ENCODE measurements around the gene GPBAR1.
A peak's percentile ranks its signal among the peaks of the same experiment; 100 is the strongest.
"Not testable (repeated sequence)": the region's sequence is repeated elsewhere in the genome, so short reads cannot be mapped to it uniquely, and the experiment has no call there.

The GPBAR1 gene

DNA sequence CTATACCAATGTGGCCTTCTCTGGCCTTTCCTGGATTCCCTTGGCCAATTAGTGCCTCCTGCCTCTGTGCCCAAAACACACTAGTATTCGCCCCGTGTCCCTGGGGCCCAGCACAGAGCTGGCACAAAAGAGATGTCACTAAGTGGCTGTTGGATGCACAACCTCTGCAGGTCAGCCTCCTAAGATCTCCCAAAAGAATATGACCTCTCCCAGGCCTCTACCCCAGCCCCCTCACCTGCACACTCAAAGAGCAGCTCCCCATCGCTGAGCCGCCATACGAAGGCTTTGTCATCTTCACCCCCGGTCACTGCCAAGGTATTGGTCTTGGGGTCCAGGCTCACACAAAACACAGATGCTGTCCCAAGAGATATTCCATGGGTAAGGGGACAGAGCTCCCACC lies 6.4 kb downstream of the GPBAR1 start:
- no peak for DNase-seq (ENCODE audit: low read depth)

DNA sequence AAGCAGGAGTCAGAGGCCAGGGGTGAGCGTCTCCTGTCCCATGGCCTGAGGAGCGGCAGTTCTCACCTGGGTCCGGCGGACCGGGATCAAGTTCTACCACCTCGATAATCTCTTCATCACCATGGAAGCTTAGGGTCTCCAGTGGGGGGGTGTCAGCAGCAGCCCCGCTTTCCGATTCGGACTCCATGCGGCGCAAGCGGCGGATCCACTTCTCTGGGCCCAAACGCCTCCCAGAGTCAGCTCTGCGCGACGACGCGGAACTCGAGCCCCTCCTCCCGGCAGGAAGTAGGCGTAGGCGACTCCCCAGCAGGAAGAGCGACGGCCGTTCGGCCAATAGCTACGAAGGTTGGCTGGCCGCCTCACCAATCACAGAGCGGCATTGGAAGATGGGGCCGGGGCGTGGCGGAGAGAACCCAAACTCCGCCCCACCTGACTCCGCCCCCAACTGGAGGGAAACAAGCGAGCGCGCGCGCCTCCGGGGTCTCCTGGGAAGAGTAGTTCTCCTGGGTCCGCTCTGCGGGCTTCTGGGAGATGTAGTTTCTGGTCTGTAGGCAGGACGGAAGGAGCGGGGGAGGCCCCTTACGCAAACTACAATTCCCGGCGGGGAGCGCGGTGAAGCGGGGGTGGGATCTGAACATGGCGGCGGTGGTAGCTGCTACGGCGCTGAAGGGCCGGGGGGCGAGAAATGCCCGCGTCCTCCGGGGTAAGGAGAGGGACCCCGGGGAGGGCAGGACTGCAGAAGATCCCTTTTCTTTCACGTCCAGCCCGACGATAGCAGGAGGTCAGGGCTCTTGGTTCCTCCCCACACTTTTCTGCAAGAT lies 9.3 kb downstream of the GPBAR1 start, which contains the start of the genes AAMP and PNKD:
AAMP (minus strand) TSS at position 238 of the 821 bp plus-strand sequence; CDS start at position 187, 51 bp downstream.
PNKD (plus strand) TSS at position 620 of the 821 bp plus-strand sequence; CDS start at position 637, 17 bp downstream.
- DNase-seq (ENCODE audit: low read depth) = peak; percentile 95

DNA sequence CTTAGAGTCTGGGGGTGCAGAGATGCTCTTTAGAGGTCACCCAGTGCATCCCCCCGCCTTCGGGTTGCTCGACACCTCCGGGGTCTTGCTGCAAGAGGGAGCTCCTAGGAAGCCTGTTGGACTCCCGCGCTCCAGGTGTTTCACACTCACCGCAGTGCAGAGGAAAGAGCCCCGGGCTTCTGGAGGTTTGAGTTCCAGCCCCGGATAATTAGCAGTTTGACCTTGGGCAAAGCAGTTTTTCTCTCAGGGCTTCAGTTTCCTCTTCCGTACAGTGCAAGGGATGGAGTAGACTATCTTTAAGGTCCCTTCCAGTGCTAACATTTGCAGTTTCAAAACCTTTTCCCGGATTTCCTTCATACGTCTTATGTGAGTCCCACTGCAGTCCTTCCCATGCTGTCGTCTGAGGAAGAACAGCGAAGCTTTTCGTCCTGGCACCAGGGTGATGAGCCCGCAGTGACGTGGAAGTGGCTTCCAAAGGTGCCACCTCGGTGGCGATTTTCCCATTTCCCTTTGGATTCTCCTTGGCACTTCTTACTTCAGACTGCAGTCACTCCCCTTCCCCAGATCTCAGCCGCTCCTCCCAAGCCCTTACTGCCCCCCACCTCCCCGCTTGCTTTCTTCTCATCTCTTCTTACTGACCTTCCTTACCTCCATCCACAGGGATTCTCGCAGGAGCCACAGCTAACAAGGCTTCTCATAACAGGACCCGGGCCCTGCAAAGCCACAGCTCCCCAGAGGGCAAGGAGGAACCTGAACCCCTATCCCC lies 10.1 kb downstream of the GPBAR1 start:
- no peak for DNase-seq (ENCODE audit: low read depth)

DNA sequence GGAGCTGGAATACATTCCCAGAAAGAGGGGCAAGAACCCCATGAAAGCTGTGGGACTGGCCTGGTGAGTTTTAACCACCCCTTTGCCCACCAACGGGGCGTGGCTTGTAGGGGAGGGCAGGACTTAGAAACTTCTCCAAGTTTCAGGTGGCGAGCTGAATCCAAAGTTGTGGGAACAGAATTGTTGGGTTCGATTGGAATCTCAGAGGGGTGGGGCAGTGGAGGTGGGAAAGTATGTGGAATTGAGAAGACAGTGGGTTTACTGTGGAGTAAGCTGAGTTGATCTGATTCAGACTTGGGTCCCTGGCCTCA lies 10.6 kb downstream of the GPBAR1 start:
- no peak for DNase-seq (ENCODE audit: low read depth)

DNA sequence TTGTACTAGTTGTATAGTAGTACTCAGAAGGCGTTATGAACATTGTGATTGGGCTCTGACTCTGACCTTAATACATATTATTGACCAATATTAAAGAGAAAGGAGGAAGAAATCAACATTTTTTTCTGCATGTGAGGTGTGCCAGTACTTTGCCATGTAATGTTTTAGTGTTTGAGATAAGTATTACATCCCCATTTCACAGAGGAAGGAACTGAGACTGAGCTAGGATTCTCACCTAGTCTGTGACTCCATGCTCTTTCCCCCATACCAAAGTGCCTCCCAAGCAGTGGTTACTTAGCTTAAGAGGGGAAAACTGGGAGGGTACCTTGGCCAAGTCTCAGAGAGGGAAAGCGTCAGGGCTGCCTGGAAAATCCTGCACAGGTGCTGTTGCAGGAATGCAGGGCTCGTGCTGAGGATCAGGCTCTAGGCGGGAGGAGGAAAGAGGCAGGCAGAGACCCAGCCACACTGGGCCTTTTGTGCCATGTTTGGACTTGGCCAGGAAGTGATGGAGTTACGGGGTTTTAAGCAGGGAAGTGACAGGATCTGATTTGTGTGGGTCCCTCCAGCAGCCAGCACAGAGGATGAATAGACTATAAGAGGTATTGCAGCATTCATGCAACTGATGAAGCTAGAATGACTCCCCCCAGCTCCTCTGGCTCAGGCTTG lies 11.2 kb downstream of the GPBAR1 start:
- DNase-seq (ENCODE audit: low read depth) = no peak

DNA sequence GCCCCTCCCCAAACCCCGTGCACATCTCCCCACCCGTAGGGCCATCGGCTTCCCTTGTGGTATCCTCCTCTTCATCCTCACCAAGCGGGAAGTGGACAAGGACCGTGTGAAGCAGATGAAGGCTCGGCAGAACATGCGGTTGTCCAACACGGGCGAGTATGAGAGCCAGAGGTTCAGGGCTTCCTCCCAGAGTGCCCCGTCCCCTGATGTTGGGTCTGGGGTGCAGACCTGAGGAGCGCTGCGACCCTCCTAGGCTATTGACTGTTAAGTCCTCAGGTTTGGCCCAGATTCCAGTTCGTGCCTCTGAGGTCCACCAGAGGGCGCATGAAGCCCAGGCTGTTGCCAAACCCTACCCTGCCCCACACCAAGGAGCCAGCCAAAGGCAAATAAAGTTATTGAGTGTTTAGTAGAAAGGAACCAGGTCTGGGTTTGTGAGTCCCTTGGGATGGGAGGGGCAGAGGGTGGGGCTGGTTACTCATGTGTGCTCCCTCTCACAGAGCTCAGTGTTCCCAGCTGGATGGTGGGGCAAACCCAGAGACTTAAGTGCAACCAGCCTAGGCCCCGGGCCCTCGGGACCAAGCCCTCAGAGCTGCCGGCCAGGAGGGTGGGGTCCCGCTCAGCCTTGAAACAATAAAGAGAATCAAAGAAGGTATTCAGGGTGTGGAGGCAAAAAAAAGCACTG lies 11.9 kb downstream of the GPBAR1 start:
- peak; percentile 55 for DNase-seq (ENCODE audit: low read depth)

DNA sequence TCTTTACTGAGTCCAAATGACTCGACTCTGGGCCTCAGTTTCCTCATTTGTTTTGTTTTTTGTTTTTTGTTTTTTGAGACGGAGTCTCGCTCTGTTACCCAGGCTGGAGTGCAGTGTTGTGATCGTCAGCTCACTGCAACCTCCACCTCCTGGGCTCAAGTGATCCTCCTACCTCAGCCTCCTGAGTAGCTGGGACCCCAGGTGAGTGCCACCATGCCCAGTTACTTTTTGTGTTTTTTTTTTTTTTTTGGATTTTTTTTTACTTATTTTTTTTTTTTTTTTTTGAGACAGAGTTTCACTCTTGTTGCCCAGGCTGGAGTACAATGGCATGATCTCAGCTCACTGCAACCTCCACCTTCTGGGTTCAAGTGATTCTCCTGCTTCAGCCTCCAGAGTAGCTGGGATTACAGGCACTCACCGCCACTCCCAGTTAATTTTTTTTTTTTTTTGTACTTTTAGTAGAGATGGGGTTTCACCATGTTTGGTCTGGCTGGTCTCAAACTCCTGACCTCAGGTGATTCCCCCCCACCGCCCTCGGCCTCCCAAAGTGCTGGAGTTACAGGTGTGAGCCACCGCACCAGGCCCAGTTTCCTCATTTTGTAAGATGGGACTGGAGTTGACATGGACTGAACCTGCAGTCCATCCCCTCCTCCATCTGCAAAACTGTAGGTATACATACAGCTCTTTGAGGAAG lies 12.5 kb downstream of the GPBAR1 start:
- DNase-seq (ENCODE audit: low read depth) = not testable (repeated sequence)

DNA sequence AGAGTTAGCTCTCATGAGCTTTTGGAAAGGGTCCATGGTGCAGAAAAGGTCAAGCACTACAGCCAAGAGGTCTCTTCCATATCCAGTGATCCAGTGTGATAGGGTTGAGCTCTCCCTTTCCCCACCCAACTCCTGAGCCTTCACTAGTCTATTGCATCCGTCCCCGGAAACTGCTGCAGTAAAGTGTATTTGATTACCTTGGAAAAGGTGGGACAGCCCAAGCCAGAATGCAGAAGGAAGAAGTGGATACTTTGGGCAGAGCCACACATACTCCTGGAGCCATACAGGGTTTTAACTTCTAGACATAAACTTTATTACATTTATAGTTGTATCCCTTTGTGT lies 13.1 kb downstream of the GPBAR1 start:
- DNase-seq (ENCODE audit: low read depth) = no peak

DNA sequence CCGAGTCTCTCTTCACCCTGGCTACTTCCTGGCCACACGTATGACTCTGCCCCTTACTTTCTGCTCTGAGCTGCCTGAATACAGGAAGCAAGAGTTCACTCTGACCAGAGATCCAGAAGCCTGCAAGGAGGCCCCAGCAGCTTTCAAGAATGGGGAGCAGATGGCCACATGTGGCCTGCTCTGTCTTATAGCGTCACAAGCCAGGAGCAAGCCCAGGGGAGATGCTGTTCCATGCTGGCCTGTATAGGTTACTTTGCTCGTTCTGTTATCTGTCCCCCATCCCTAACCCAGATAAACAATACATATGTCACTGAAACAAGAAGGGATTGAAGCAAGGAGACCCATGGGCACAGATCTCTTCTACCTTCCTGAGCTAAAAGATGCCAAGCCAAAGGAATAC lies 13.8 kb downstream of the GPBAR1 start:
- DNase-seq (ENCODE audit: low read depth) = no peak

DNA sequence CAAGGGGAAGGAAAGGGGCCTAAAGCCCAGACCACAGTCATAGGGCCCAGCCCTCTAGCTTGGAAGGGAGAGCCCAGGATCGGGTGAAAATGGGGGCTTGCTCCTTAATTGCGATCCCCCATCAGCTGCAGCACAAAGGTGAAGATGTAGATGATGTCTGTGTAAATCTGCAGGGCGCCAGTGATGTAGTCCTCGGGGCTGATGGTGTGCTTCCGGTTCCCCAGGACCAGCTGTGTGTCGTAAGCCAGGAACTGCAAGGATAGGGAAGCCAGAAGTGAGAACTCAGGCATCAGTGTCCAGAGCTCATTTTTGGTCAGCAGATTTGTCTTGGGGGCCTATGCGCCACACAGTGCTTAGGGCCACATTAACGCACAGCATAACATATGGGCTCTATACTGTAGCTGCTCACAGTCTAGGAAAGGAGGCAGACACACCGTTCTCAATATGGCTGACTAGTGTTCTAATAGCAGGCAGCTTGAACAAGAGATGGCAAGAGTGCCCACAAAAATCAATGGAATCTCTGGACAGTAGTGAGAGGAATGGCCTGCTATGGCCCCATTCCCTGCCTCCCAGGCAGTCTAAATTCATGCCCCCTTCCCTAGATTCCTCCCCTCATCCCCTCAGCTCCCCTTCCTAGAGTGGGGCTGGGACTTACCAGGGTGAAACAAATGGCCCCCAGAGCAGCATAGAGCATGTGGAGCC lies 14.7 kb downstream of the GPBAR1 start:
- DNase-seq (ENCODE audit: low read depth) = no peak

DNA sequence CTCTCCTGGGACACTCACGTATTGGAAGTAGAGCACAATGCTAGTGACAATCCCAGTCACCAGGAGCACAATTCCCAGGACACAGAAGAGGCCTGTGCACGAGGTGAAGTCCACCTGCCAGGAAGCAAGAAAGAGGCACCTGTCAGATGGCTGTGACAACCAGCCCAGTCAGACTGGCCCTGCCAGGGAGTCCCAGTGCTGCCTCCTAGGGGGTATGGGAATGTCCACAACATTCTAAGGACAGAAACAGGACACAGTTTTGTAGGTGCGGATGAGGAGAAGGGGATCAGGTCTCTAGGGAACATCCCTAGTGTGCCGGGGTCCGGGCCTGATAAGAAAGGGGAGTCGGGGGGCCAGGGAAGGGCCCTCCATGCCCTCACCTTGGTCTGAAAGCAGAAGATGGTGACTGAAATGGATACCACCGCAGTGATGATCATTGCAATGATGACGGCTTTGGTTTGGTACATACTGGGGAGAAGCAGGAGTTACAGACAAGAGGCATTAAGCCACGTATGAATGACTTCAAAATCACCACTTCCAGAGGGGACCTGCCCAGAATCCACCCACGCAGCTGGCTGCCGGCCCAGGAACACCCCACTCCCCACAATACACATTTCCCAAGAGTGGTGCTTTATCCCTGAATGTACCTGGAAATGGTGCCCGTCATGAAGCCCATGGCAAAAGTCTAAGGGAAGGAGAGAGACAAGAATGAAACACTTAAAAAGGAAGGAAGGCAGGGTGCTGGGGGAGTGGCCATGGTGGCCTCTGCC lies 16.4 kb downstream of the GPBAR1 start:
- no peak for DNase-seq (ENCODE audit: low read depth)

DNA sequence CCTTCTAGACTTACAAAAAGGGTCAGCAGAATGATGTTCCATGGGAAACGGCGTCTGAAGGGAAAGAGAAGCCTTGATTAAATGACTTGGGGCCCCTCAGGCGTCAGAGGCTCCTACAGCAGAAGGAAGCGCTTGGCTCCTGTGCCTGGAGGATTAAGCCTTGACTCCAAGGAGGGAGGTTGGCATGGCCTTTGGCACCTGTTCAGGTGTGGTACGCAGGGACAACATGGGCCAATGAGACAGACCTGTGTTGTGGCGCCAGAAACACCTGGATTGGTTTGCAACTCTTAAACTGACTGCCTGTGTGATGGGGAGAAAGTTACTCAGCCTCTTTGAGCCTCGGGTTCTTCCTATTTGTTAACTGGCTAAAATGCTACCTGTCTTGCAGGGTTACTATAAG lies 17.1 kb downstream of the GPBAR1 start:
- DNase-seq (ENCODE audit: low read depth) = no peak

DNA sequence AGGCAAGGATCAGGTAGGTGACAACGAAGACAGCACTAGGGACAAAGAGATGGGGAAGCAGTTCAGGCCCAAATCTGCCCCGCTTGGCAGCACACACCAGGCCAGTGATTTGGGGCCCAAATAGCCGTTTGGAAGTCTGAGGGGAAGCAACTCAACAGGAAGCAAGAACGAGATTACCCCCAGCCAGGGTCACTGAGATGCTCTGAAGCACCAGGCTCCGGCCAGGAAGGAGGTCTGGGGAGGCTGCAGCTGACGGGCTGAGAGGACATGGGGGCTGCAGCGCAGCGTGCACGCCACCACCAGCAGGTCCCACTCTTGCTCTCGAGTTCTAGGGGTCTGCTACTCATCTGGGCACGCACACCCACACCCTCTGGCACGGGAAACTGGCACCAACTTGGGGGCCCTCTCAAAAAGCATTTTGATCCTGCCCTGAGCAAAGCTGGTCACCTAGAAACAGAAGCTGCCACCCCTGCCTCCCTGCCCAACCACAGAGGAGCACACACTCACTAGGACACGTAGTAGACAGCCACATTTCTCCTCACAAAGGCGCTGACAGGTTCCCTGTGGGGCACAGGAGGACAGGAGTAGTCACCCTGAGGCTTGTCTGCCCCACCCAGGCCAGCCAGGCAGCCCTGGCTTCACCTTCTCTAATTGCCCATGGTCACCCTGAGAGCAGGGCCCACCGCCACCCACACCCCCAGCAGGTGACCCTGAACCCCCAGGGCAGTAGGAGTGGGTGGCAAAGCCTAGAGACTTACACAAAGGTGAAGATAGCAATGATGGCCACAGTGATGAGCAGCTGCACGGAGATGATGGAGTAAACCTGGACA lies 17.9 kb downstream of the GPBAR1 start:
- DNase-seq (ENCODE audit: low read depth) = no peak

DNA sequence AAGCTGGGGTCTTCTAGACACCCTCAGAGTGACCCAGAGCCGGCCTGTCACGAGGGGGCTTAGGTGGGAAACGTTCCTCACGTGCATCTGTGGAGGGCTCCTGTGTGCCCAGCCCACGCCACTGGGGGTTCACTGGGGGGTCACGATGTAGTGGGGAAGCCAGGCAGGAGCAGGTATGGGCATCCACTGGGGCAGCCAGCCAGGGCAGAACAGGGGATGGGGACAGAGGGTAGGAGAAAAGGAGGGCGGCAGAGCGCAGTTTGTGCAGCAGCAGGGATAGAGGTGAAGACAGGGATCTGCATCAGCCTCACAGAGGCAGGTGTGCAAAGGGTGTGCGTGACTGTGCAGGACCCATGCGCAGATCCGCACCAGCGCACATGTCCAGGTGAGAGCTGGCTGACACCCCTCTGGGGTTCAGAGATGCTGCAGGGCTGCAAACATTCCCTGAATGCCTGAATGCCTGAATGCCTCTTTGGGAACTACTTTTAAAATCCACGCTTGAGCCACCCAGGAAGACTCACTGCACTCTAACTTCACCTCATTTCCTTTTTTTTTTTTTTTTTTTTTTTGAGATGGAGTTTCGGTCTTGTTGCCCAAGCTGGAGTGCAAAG lies 19.6 kb downstream of the GPBAR1 start:
- no peak for DNase-seq (ENCODE audit: low read depth)

DNA sequence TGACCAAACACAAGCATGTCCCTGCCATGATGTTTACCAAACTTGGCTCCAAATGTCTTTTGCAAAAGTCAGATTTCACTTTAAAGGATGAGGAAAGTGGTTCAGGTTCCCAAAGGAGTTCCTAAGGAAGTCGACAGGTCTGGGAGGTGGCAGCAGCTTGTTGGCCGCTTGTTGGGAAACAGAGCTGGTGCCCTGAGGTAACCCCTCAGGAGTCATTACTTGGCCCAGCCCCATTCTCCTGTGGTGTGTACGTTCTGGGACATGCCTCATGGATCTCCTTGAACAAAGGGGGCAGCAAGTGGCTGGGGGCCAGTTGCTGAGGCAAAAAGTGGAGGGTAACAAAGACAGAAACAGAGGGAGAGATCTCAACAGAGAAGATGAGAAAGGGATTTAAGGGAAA lies 20.6 kb downstream of the GPBAR1 start:
- DNase-seq (ENCODE audit: low read depth) = no peak

DNA sequence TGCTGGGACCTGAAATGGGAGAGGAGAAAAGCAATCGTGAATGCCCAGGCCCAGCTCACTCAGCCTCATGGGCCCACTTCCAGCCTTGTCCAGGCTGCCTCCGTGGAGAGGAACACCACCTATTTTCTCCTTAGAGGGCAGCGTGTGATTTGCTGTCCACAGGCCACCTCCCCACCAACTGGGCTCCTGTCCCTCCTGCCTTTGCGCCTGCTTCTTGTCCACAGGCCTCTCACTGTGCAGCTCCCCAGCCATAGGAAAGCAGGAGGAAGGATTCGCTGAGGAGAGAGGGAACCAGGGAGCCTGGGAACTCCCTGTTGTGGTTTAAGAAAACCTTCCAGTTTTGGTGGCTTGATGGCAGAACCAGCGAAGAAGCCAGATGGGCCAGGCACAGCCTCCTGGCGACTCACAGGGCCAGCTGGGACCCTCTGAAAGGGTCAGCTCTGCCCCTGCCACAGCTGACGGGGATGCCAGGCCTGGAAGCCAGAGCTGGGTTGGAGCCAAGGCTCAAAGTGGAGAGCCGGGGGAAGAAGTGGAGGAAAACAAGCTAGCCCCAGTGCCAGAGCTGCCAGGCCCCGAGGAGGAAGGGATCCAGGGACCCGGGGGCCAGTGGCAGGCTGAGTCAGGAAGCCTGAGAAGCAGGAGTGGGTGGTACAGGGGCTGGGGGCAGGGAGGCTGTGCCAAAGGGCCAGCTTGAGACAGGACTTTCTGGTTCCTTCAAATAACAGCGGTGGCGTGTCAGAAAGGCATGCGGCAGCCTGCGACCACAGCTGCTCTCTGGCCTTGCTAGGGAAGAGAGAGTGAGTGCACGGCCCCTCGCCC lies 21.6 kb downstream of the GPBAR1 start:
- no peak for DNase-seq (ENCODE audit: low read depth)

DNA sequence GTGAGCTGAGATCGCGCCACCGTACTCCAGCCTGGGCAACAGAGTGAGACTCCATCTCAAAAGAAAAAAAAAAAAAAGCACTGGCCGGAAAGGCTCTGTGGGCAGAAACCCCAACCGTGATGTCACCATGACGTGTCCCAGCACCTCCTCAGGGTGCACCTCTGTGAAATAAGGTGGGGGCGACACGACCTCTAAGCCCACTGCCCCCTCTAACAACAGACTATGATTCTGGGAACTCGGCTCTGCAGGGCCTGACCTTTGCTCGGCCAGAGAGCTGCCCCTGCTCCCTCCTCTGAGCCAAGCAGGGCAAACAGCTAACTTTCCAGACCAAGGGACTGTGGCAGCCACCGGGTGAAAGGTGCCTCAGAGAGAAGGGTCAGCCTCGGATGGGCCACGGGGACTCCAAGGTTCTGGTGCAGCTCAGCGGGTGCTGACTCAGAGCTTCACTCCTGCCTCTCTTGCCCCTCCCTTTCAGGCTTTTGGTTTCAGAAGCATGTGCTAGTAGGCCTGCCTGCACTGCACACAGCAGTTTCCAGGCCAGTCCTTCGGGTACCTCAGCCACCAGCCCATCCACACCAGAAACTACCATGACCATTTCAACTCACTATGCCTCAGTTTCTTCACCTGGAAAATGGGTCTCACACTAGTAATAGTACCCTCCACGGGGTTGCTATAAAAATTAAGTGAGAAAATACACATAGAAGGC lies 23.4 kb downstream of the GPBAR1 start:
- no peak for DNase-seq (ENCODE audit: low read depth)
